Hematopoietic multipotent progenitor cell treated with erythropoietin and hydrocortisone succinate and interleukin-3 and kit ligand, for 15 days (in vitro differentiated cells): ENCODE measurements around the gene RBM17.
A peak's percentile ranks its signal among the peaks of the same experiment; 100 is the strongest.
"Not testable (repeated sequence)": the region's sequence is repeated elsewhere in the genome, so short reads cannot be mapped to it uniquely, and the experiment has no call there.

ENCODE experiments used
- DNase-seq: peaks from one replicate; pipeline ENCODE4 v3.0.0-alpha.2; 2015; ENCODE audit warnings: low spot score

Gene RBM17

GRCh38 chr10:6080417-6080973 lies 8.3 kb upstream of the RBM17 start:
- DNase-seq: no peak

- no peak for DNase-seq
These were observed 6.1 kb upstream of the RBM17 start for GRCh38 chr10:6082496-6083395.

- DNase-seq: no peak
These were observed 5.0 kb upstream of the RBM17 start for GRCh38 chr10:6083523-6084475.

GRCh38 chr10:6086375-6087233 lies 2.2 kb upstream of the RBM17 start:
- DNase-seq: peak; percentile 85

- peak; percentile 15 for DNase-seq
These were observed 743 bp downstream of the RBM17 start for GRCh38 chr10:6089334-6090219.

- no peak for DNase-seq
These were observed 2.8 kb downstream of the RBM17 start for GRCh38 chr10:6091630-6092029.

GRCh38 chr10:6092731-6093130 lies 3.9 kb downstream of the RBM17 start:
- no peak for DNase-seq

GRCh38 chr10:6095810-6096570 lies 7.2 kb downstream of the RBM17 start:
- no peak for DNase-seq

GRCh38 chr10:6097063-6097462 lies 8.2 kb downstream of the RBM17 start:
- DNase-seq: no peak

GRCh38 chr10:6098156-6098555 lies 9.3 kb downstream of the RBM17 start:
- no peak for DNase-seq

- no peak for DNase-seq
These were observed 11.5 kb downstream of the RBM17 start for GRCh38 chr10:6100370-6100769.

- DNase-seq: no peak
These were observed 12.3 kb downstream of the RBM17 start for GRCh38 chr10:6101181-6101580.

GRCh38 chr10:6102128-6102527 lies 13.3 kb downstream of the RBM17 start:
- no peak for DNase-seq

- DNase-seq: no peak
These were observed 14.8 kb downstream of the RBM17 start for GRCh38 chr10:6103591-6103990.

GRCh38 chr10:6107616-6108015 lies 18.8 kb downstream of the RBM17 start:
- not testable (repeated sequence) for DNase-seq

GRCh38 chr10:6108072-6108471 lies 19.2 kb downstream of the RBM17 start:
- DNase-seq: no peak

- DNase-seq: peak; percentile 67
These were observed 20.0 kb downstream of the RBM17 start for GRCh38 chr10:6108631-6109443.

- DNase-seq: no peak
These were observed 20.6 kb downstream of the RBM17 start for GRCh38 chr10:6109444-6109775.

GRCh38 chr10:6110136-6110535 lies 21.3 kb downstream of the RBM17 start:
- no peak for DNase-seq
